ENCODE results near the gene RADIL.

Gene RADIL

GRCh38 chr7:4751398-4751947, 132.0 kb downstream of the RADIL start:
- DNase-seq (ENCODE audit: low read depth in 1 of 2, low spot score in 1 of 2): no peak
- no peaks in the 10 kb centered on the region for H3K27me3 ChIP-seq (ENCODE audit: insufficient read depth, poor library complexity, severe bottlenecking)
- TF ChIP-seq SPI1 (IDR thresholded peaks at IDR 0.05; ENCODE audit: borderline replicate concordance, low read depth): no peak
- no peak for TF ChIP-seq CTCF (IDR thresholded peaks at IDR 0.05; ENCODE audit: insufficient read depth, low read length)
- no peak for TF ChIP-seq REST (IDR thresholded peaks at IDR 0.05; ENCODE audit: insufficient replicate concordance, low read depth)
- no peak for TF ChIP-seq POLR2AphosphoS5 (IDR thresholded peaks at IDR 0.05; ENCODE audit: low read depth)
- no peak for TF ChIP-seq GABPA (IDR thresholded peaks at IDR 0.05; ENCODE audit: low read depth)
- H3K4me3 ChIP-seq (replicated peaks; ENCODE audit: insufficient read depth, low read length): no peak overlapping the region
- no peak overlapping the region for H3K27ac ChIP-seq (replicated peaks)

GRCh38 chr7:4749798-4750197, 133.7 kb downstream of the RADIL start:
- H3K27ac ChIP-seq (replicated peaks): no peak overlapping the region

More at GRCh38 chr7:4749798-4750197, 133.7 kb downstream of the RADIL start:
- no peak for DNase-seq (ENCODE audit: low read depth in 1 of 2, low spot score in 1 of 2)
- Histone ChIP-seq H3K27me3 (ENCODE audit: insufficient read depth, poor library complexity, severe bottlenecking) (no peaks in the 10 kb centered on the region), H3K4me3 (replicated peaks; ENCODE audit: insufficient read depth, low read length) (no peak overlapping the region)
- no peak for TF ChIP-seq GABPA (IDR thresholded peaks at IDR 0.05; ENCODE audit: low read depth)
- TF ChIP-seq CTCF (IDR thresholded peaks at IDR 0.05; ENCODE audit: insufficient read depth, low read length): no peak
- no peak for TF ChIP-seq SPI1 (IDR thresholded peaks at IDR 0.05; ENCODE audit: borderline replicate concordance, low read depth)
- TF ChIP-seq REST (IDR thresholded peaks at IDR 0.05; ENCODE audit: insufficient replicate concordance, low read depth): no peak
- no peak for TF ChIP-seq POLR2AphosphoS5 (IDR thresholded peaks at IDR 0.05; ENCODE audit: low read depth)
